ENCODE results near the gene TFAM.

GRCh38 chr10:58409956-58410610 lies 24.9 kb downstream of the TFAM start:
- TF ChIP-seq CTCF (optimal IDR thresholded peaks at IDR 0.05 in 1 of 3, IDR thresholded peaks at IDR 0.05 in 1 of 3, conservative IDR thresholded peaks at IDR 0.05 in 1 of 3; ENCODE audit: extremely low read depth in 1 of 3, insufficient read depth in 2 of 3, low read length in 3 of 3) (no peak), EZH2 (IDR thresholded peaks at IDR 0.05; ENCODE audit: low read length) (no peak)

All from keratinocyte (primary cell).